ENCODE results near the gene SIN3B. TPM values are rescaled to one million over a fixed set of nuclear protein-coding genes. Genes with fewer than 3 reads are reported as not detected.

The SIN3B gene
- total and polyA plus RNA-seq, 2 of the 13 experiments (the other 11 are each of a cell fraction or from before 2014, with no cell fraction given): 12.9 to 25.7 TPM

DNA sequence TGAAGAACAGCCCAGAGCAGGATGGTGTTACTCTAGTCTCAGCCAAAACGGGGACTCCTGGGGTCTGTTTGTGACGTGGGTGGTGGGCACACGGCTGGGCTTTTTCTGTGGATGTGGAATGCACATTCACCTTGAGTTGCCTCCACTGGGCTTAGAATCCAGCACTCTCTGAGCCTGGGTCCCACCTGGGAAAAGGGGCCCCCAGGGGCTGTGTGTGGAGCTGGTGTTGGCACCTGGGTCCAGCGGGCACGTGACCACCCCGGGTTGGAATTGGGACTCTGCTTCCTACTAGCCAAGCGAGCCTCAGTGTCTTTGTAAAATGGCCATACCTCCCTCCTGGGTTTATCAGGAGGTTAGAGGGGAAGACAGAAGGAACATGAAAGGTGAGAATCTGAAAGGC is 30.4 kb downstream of the SIN3B start:
- H3K36me3 ChIP-seq (replicated peaks in 1 of 2; ENCODE audit: control insufficient read depth in 1 of 2, insufficient read depth in 2 of 2, low read length in 2 of 2): peaks cover 11 to 29% of the 10 kb centered on the region in 2 experiments; a peak in 4 of 5 replicates
- no peak for FAIRE-seq

More for the DNA sequence above, 30.4 kb downstream of the SIN3B start:
- ChIA-PET CTCF (ENCODE audit: low intra/inter-chr PET ratio, low total read pairs) (no interaction called here), POLR2A (no interaction called here)
- no peaks in the 10 kb centered on the region for H3K9me3 ChIP-seq (ENCODE audit: low read length)
- no peak overlapping the region for H3K9ac ChIP-seq (ENCODE audit: insufficient read depth, low read depth, low read length)
- TF ChIP-seq, protein P1, sequence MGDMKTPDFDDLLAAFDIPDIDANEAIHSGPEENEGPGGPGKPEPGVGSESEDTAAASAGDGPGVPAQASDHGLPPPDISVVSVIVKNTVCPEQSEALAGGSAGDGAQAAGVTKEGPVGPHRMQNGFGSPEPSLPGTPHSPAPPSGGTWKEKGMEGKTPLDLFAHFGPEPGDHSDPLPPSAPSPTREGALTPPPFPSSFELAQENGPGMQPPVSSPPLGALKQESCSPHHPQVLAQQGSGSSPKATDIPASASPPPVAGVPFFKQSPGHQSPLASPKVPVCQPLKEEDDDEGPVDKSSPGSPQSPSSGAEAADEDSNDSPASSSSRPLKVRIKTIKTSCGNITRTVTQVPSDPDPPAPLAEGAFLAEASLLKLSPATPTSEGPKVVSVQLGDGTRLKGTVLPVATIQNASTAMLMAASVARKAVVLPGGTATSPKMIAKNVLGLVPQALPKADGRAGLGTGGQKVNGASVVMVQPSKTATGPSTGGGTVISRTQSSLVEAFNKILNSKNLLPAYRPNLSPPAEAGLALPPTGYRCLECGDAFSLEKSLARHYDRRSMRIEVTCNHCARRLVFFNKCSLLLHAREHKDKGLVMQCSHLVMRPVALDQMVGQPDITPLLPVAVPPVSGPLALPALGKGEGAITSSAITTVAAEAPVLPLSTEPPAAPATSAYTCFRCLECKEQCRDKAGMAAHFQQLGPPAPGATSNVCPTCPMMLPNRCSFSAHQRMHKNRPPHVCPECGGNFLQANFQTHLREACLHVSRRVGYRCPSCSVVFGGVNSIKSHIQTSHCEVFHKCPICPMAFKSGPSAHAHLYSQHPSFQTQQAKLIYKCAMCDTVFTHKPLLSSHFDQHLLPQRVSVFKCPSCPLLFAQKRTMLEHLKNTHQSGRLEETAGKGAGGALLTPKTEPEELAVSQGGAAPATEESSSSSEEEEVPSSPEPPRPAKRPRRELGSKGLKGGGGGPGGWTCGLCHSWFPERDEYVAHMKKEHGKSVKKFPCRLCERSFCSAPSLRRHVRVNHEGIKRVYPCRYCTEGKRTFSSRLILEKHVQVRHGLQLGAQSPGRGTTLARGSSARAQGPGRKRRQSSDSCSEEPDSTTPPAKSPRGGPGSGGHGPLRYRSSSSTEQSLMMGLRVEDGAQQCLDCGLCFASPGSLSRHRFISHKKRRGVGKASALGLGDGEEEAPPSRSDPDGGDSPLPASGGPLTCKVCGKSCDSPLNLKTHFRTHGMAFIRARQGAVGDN (CRISPR knock-in tag; IDR thresholded peaks at IDR 0.05): no peak
- TF ChIP-seq NFYC (CRISPR knock-in tag; IDR thresholded peaks at IDR 0.05) (no peak), MYNN (CRISPR knock-in tag; IDR thresholded peaks at IDR 0.05; ENCODE audit: low read depth) (no peak), GATAD1 (CRISPR knock-in tag; IDR thresholded peaks at IDR 0.05) (no peak)
- H3K79me2 ChIP-seq (ENCODE audit: insufficient read depth, low read length): no peaks in the 10 kb centered on the region
- H3K4me3 ChIP-seq (replicated peaks in 1 of 3; ENCODE audit: insufficient read depth in 1 of 3, low read depth in 2 of 3, low read length in 3 of 3): no peak overlapping the region
- BruUV-seq (replicated peaks): no TSS peak
- no peak overlapping the region for H3K4me2 ChIP-seq (ENCODE audit: low read depth, low read length)
- in situ Hi-C loops (cut with HindIII; ENCODE audit: extremely low pct_ligation_motif_present, low pct_unique_long_range_greater_than_20kb): no loop called here
- H3K4me1 ChIP-seq (ENCODE audit: insufficient read depth, low read length): no peaks in the 10 kb centered on the region
- WGBS (ENCODE audit: low lambda C conversion rate): 92% methylated on average over 4 of the region's 7 CpGs
- DNase-seq (ENCODE audit: low spot score) (no peak), ATAC-seq (no peak)
- H3K27me3 ChIP-seq (ENCODE audit: control insufficient read depth in 1 of 2, insufficient read depth in 2 of 2, low read length in 2 of 2): no peaks in the 10 kb centered on the region
- H2AFZ ChIP-seq (ENCODE audit: low read length): no peak overlapping the region
- H3K27ac ChIP-seq (ENCODE audit: extremely low read length, insufficient read depth, low read length): no peak overlapping the region
- intact Hi-C loops (cut with micrococcal nuclease; ENCODE audit: unreplicated experiment): no loop called here
- no peaks in the 10 kb centered on the region for H4K20me1 ChIP-seq (ENCODE audit: insufficient read depth, low read length)
